Osteocyte (in vitro differentiated cells): ENCODE data around the gene SLC16A8. TPM values are rescaled to one million over a fixed set of nuclear protein-coding genes. Genes with fewer than 3 reads are reported as not detected.

ENCODE experiments used
- DNase-seq: peaks from one replicate; pipeline ENCODE4 v3.0.0; 2021; ENCODE audit warnings: mixed read lengths; ENCODE audit not compliant: unreplicated experiment; ENCODE audit errors: extremely low spot score
- H3K27ac Mint-ChIP-seq: one replicate; pipeline ENCODE4 v1.8.0; 2021; ENCODE audit warnings: mild to moderate bottlenecking, mixed read lengths; ENCODE audit not compliant: unreplicated experiment
- H3K27me3 Mint-ChIP-seq: one replicate; pipeline ENCODE4 v1.8.0; 2021; ENCODE audit warnings: mixed read lengths; ENCODE audit not compliant: unreplicated experiment
- H3K36me3 Mint-ChIP-seq: one replicate; pipeline ENCODE4 v1.8.0; 2021; ENCODE audit warnings: mixed read lengths; ENCODE audit not compliant: unreplicated experiment
- H3K4me1 Mint-ChIP-seq: one replicate; pipeline ENCODE4 v1.8.0; 2021; ENCODE audit warnings: mixed read lengths; ENCODE audit not compliant: unreplicated experiment
- H3K4me3 Mint-ChIP-seq: one replicate; pipeline ENCODE4 v1.8.0; 2021; ENCODE audit warnings: mild to moderate bottlenecking, moderate library complexity, mixed read lengths; ENCODE audit not compliant: unreplicated experiment
- H3K9me3 Mint-ChIP-seq: one replicate; pipeline ENCODE4 v1.8.0; 2021; ENCODE audit warnings: mixed read lengths; ENCODE audit not compliant: unreplicated experiment
- CTCF ChIP-seq: fragments of 200-600 bp; sonication (generic); IDR thresholded peaks from 2 replicates; pipeline ENCODE4 v1.5.0; 2021; ENCODE audit warnings: antibody characterized with exemption, mild to moderate bottlenecking, moderate library complexity
- total RNA-seq: library from RNA; stranded (reverse); gene quantifications from 2 replicates; pipeline ENCODE4 v1.2.1, GENCODE V29; 2021

The SLC16A8 gene
- total RNA-seq, 1 donor from 2014 or later = not detected

DNA sequence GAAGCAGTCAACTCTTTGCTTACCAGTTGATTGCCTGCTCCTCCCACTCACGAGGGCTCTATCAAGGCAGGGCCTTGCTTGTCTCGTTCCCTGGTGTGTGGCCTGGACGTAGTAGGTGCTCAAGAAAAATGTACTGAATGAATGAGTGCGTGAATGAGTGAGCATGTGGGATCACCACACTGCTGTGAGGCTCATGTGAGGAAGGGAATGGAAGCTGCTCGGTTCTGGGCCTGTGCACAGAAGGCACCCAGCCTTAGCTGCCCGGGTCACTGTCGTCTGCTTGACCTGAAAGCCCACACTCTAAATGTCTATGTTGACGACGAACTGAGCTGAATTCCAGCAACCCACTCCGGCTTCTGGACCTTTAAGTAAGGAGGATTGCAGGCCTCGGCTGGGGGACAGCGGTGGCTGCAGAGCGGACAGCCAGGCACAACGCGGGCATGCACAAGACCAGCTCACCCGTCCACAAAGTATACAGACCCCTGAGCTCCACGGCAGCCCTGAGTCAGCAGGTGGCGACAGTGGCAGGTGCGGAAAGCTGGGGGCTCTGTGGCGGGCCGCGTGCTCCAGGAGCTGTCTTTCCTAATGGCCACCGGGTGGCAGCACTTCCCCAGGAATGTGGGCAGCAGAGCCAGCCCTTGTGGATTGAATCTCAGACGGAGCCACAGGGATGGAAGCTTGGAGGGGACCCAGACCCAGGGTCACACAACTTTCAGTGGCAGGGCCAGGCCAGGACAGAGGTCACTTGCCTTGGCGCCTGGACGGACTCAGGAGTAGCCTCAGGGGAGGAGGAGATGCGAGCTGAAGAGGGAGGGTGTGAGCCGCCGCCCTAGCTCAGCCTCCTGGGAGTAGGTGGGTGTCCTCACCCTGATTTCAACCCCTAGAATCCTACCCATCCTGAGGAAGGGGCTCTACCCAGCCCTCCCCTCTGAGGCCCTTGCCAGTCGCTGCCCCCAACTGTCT is 31.8 kb downstream of the SLC16A8 start:
- no peaks in the 10 kb centered on the region for H3K9me3 Mint-ChIP-seq
- peaks cover 7% of the 10 kb centered on the region for H3K4me1 Mint-ChIP-seq
- H3K27ac Mint-ChIP-seq = no peak overlapping the region

GRCh38 chr22:38051261-38051660 is 32.7 kb downstream of the SLC16A8 start:
- H3K9me3 Mint-ChIP-seq = no peaks in the 10 kb centered on the region
- DNase-seq = no peak
- no peak for TF ChIP-seq CTCF
- H3K36me3 Mint-ChIP-seq = no peaks in the 10 kb centered on the region
- no peak overlapping the region for H3K4me3 Mint-ChIP-seq
- H3K27ac Mint-ChIP-seq = no peak overlapping the region
- H3K27me3 Mint-ChIP-seq = peaks cover 12% of the 10 kb centered on the region
- H3K4me1 Mint-ChIP-seq = peaks cover 2% of the 10 kb centered on the region

More for the DNA sequence above, 31.8 kb downstream of the SLC16A8 start:
- no peak overlapping the region for H3K4me3 Mint-ChIP-seq
- DNase-seq = peak; percentile 90
- TF ChIP-seq CTCF = peak; percentile 92
- no peaks in the 10 kb centered on the region for H3K36me3 Mint-ChIP-seq
- peaks cover 8% of the 10 kb centered on the region for H3K27me3 Mint-ChIP-seq

GRCh38 chr22:38050720-38051119 is 33.3 kb downstream of the SLC16A8 start:
- DNase-seq = no peak
- H3K4me3 Mint-ChIP-seq = no peak overlapping the region
- TF ChIP-seq CTCF = no peak
- H3K36me3 Mint-ChIP-seq = no peaks in the 10 kb centered on the region
- H3K27ac Mint-ChIP-seq = no peak overlapping the region
- peaks cover 12% of the 10 kb centered on the region for H3K27me3 Mint-ChIP-seq
- H3K9me3 Mint-ChIP-seq = no peaks in the 10 kb centered on the region
- peaks cover 2% of the 10 kb centered on the region for H3K4me1 Mint-ChIP-seq

DNA sequence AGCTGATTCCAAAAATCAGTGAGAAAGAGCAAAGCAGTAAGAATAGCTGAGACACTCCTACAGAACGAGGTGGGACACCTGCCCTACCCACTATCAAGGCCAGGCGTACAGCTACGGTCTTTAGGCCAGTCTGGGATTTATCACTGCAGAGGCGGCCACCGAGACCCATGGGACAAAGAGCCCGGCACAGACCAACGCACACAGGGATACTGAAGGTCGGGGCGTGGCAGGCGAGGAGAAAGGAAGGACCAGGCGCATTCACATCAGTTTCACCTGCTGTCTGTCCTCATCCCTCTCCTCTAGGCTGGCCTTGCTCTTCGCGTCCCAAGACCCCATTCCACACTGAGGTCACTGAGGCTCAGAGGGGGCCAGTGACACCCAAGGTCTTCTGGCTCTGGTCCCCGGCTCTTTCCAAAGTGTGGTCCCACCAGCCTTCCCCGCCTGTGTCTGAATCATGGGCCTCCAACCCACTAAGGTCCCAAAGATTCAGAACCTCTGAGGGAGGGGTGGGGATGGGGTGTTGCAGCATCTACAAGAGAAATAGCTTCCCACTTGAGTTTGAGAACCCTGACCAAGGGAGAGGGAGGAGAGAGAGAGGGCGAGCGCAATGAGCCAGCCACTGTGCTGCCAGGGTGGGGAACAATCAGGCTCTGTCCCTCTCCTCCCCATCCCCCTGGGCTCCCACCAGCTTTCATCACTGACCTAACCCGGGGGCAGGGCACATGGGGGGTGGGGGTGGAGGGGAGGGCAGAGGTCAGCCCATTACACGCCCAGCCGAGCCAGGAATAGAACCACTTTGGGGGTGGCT is 34.0 kb downstream of the SLC16A8 start:
- TF ChIP-seq CTCF = no peak
- H3K27me3 Mint-ChIP-seq = peaks cover 12% of the 10 kb centered on the region
- H3K27ac Mint-ChIP-seq = no peak overlapping the region
- H3K4me1 Mint-ChIP-seq = peaks cover 2% of the 10 kb centered on the region
- no peaks in the 10 kb centered on the region for H3K9me3 Mint-ChIP-seq
- H3K36me3 Mint-ChIP-seq = no peaks in the 10 kb centered on the region
- H3K4me3 Mint-ChIP-seq = no peak overlapping the region
- DNase-seq = no peak
